ENCODE data around the gene CLIC4. TPM values are rescaled to one million over a fixed set of nuclear protein-coding genes. Genes with fewer than 3 reads are reported as not detected.
"Not testable (repeated sequence)": the region's sequence is repeated elsewhere in the genome, so short reads cannot be mapped to it uniquely, and the experiment has no call there.

The CLIC4 gene
- total and polyA plus RNA-seq, 2 experiments from 2014 or later, result 92.5 to 308 TPM

DNA sequence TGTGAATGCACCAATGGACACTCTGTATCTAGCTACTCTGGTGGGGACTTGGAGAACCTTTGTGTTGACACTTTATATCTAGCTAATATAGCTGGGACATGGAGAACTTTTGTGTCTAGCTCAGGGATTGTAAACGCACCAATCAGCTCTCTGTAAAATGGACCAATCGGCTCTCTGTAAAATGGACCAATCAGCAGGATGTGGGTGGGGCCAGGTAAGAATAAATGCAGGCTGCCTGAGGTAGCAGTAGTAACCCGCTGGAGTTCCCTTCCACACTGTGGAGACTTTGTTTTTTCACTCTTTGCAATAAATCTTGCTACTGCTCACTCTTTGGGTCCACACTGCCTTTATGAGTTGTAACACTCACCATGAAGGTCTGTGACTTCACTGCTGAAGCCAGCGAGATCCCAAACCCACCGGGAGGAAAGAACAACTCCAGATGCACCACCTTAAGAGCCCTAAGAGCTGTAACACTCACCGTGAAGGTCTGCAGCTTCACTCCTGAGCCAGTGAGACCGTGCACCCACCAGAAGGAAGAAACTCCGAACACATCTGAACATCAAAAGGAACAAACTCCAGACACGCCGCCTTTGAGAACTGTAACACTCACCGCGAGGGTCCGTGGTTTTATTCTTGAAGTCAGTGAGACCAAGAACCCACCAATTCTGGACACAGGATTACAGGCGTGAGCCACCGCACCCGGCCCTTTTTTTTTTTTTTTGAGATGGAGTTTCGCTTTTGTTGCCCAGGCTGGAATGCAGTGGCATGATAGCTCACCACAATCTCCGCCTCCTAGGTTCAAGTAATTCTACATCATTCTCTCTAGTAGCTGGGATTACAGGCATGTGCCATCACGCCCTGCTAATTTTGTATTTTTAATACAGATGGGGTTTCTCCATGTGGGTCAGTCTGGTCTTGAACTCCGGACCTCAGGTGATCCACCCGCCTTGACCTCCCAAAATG, 22.9 kb upstream of the CLIC4 start:
- not testable (repeated sequence) for H3K9me2 ChIP-seq (ENCODE audit: insufficient read depth); H3K27ac Mint-ChIP-seq; DNase-seq (ENCODE audit: low spot score); H3K4me2 ChIP-seq; H3K4me3 ChIP-seq; H3F3A ChIP-seq (replicated peaks; ENCODE audit: low read depth); H3K36me3 ChIP-seq (ENCODE audit: insufficient read depth); ATAC-seq; H3K79me2 ChIP-seq (replicated peaks; ENCODE audit: insufficient read depth); H4K20me1 ChIP-seq (replicated peaks; ENCODE audit: insufficient read depth); H3K27ac ChIP-seq (ENCODE audit: low read depth); H3K36me3 Mint-ChIP-seq (ENCODE audit: low read depth); H3K4me3 Mint-ChIP-seq; H3K27me3 ChIP-seq (ENCODE audit: insufficient read depth)
- Histone ChIP-seq H3K4me1 (ENCODE audit: insufficient read depth) (peaks cover 15% of the 10 kb centered on the region), H2AFZ (peak overlapping the region; percentile 78; the same call in 1 of the 2 replicates)
- H3K27me3 Mint-ChIP-seq (ENCODE audit: insufficient read depth, low read depth, poor library complexity), result peaks cover 23% of the 10 kb centered on the region
- peaks cover 15% of the 10 kb centered on the region for H3K9me3 Mint-ChIP-seq
- H3K4me1 Mint-ChIP-seq, result peaks cover 27% of the 10 kb centered on the region

DNA sequence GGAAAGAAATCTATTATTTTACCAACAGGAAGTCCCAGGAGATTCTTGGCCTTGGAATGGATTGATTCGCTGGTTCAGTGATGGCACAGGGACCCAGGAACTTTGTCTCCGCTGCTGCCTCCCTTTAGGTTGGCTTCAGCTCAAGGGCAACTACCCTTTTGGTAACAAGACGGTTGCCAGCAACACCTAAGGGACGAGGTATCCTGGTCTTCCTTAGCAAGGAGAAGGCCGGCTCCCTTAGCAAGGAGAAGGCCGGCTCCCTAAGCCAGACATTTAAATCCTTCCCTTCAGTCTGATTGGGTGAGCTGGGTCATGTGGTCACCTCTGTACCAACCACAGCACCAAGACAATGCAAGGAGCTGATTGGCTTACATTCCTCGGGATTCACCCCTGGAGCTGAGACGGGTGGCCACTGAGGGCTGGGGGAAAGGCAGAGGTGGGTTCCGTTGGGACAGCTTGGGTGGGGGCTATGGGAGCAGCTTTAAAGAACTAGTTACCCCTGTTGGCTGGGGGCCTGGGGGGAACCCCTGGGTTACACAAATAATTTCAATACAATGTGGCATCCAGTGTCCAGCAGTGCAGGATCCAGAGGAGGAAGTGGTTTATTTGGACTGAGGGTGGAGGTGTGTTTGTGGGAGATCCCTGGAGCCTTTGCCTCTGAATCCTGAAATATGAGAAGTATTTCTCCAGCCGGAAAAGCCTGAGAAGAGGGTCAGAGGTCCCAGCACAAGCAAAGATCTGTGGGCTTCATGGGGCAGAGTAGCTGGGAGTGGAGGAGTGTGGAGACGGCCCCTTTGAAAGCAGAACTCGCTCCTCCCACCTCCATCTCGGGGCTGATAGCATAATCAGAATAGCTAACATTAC, 20.7 kb upstream of the CLIC4 start:
- Histone ChIP-seq H3K79me2 (replicated peaks; ENCODE audit: insufficient read depth) (no peaks in the 10 kb centered on the region), H3K4me2 (peak overlapping the region; percentile 61; the same call in 1 of the 2 replicates), H3K36me3 (ENCODE audit: insufficient read depth) (no peaks in the 10 kb centered on the region), H4K20me1 (replicated peaks; ENCODE audit: insufficient read depth) (no peaks in the 10 kb centered on the region), H3K4me1 (ENCODE audit: insufficient read depth) (peaks cover 17% of the 10 kb centered on the region), H3K27ac (ENCODE audit: low read depth) (peak overlapping the region; percentile 27), H3K4me3 (no peak overlapping the region), H2AFZ (peak overlapping the region; percentile 99), H3K27me3 (ENCODE audit: insufficient read depth) (no peaks in the 10 kb centered on the region), H3K9me2 (ENCODE audit: insufficient read depth) (no peaks in the 10 kb centered on the region), H3F3A (replicated peaks; ENCODE audit: low read depth) (peaks cover 5% of the 10 kb centered on the region; the same call in 1 of the 2 replicates)
- H3K27ac Mint-ChIP-seq, result peak overlapping the region; percentile 77
- no peak overlapping the region for H3K4me3 Mint-ChIP-seq
- peaks cover 7% of the 10 kb centered on the region; the same call in 2 of the 3 replicates for H3K36me3 Mint-ChIP-seq (ENCODE audit: low read depth)
- peaks cover 23% of the 10 kb centered on the region for H3K27me3 Mint-ChIP-seq (ENCODE audit: insufficient read depth, low read depth, poor library complexity)
- peaks cover 19% of the 10 kb centered on the region for H3K9me3 Mint-ChIP-seq
- peak; percentile 64 for ATAC-seq
- TF ChIP-seq, protein P1, sequence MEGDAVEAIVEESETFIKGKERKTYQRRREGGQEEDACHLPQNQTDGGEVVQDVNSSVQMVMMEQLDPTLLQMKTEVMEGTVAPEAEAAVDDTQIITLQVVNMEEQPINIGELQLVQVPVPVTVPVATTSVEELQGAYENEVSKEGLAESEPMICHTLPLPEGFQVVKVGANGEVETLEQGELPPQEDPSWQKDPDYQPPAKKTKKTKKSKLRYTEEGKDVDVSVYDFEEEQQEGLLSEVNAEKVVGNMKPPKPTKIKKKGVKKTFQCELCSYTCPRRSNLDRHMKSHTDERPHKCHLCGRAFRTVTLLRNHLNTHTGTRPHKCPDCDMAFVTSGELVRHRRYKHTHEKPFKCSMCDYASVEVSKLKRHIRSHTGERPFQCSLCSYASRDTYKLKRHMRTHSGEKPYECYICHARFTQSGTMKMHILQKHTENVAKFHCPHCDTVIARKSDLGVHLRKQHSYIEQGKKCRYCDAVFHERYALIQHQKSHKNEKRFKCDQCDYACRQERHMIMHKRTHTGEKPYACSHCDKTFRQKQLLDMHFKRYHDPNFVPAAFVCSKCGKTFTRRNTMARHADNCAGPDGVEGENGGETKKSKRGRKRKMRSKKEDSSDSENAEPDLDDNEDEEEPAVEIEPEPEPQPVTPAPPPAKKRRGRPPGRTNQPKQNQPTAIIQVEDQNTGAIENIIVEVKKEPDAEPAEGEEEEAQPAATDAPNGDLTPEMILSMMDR (conservative IDR thresholded peaks at IDR 0.05; ENCODE audit: low read depth in 2 of 2), result no peak
- TF ChIP-seq, protein P2, sequence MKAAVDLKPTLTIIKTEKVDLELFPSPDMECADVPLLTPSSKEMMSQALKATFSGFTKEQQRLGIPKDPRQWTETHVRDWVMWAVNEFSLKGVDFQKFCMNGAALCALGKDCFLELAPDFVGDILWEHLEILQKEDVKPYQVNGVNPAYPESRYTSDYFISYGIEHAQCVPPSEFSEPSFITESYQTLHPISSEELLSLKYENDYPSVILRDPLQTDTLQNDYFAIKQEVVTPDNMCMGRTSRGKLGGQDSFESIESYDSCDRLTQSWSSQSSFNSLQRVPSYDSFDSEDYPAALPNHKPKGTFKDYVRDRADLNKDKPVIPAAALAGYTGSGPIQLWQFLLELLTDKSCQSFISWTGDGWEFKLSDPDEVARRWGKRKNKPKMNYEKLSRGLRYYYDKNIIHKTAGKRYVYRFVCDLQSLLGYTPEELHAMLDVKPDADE (IDR thresholded peaks at IDR 0.05), result no peak
- peak; percentile 58 for DNase-seq (ENCODE audit: low spot score)
- peaks cover 27% of the 10 kb centered on the region for H3K4me1 Mint-ChIP-seq

Data from GM23338 (cell line).